ENCODE measurements around the gene NOL4. TPM values are rescaled to one million over a fixed set of nuclear protein-coding genes. Genes with fewer than 3 reads are reported as not detected.

Gene NOL4
- total RNA-seq, 1 donor from 2014 or later: not detected

DNA sequence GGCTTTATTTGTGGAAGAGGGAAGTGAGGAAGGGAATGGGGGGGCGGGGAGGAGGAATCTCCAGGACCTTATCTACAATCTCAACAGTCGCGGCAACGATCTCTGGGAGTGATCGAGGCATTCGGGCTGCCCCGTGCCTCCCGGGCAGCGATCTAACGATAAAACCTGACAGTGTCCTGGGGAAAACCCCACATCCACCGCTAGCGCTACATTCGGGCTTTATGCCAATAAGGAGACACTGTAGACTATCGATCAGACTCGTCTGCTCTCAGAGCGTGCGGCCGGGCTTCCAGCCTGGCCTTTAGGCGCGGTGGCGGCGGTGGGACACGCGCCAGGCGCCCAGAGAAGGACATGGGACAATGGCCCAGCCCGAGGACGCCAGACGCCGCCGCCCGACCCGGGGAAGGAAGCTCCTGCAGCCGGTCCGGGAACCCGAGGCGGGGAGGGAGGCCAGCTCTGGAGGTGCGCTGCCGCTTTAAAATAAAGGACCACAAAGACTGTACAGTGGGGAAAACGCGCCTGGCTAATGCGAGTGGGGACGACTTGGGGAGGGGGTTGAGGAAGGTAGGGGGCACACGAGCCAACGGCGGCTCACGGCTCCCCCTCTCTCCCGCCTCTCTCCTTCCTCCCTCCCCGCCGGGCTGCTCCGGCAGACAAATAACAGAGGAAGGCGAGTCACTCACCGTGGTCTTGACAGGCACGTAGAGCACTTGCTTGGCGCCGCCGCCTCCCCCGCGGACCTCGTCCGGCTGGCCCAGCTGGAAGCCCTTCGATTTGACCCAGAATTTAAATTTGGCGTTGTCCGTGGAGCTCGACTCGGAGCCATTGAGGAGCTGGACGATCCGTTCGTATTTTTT, 2.2 kb downstream of the NOL4 start:
- Mint-ChIP-seq H3K27me3 (ENCODE audit: low read depth) (peaks cover 33% of the 10 kb centered on the region), H3K4me1 (ENCODE audit: low read depth) (no peaks in the 10 kb centered on the region), H3K27ac (no peak overlapping the region), H3K4me3 (ENCODE audit: low read depth) (no peak overlapping the region), H3K9me3 (no peaks in the 10 kb centered on the region), H3K36me3 (ENCODE audit: low read depth) (no peaks in the 10 kb centered on the region)
- DNase-seq (ENCODE audit: low spot score): no peak
- intact Hi-C loops (cut with micrococcal nuclease): no loop called here

DNA sequence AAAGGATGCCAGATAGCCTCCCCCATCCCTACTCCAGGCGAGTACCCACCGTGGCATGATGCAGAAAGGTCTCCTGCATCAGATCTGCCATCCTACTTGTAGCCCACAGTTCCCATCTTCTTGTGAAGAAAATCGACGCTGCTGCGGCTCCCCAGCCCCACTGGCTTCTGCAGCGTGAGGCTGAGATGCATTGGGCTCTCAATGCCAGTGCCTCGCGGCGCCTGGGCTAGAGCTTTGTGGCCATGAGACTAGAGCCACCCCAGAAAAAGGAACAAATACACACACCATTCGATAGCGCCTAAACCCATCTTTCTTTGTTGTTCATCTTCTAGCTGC, 2.8 kb downstream of the NOL4 start:
- Mint-ChIP-seq H3K4me3 (ENCODE audit: low read depth) (no peak overlapping the region), H3K27ac (no peak overlapping the region), H3K36me3 (ENCODE audit: low read depth) (no peaks in the 10 kb centered on the region), H3K4me1 (ENCODE audit: low read depth) (no peaks in the 10 kb centered on the region), H3K9me3 (no peaks in the 10 kb centered on the region), H3K27me3 (ENCODE audit: low read depth) (peaks cover 33% of the 10 kb centered on the region)
- intact Hi-C loops (cut with micrococcal nuclease): no loop called here
- no peak for DNase-seq (ENCODE audit: low spot score)

DNA sequence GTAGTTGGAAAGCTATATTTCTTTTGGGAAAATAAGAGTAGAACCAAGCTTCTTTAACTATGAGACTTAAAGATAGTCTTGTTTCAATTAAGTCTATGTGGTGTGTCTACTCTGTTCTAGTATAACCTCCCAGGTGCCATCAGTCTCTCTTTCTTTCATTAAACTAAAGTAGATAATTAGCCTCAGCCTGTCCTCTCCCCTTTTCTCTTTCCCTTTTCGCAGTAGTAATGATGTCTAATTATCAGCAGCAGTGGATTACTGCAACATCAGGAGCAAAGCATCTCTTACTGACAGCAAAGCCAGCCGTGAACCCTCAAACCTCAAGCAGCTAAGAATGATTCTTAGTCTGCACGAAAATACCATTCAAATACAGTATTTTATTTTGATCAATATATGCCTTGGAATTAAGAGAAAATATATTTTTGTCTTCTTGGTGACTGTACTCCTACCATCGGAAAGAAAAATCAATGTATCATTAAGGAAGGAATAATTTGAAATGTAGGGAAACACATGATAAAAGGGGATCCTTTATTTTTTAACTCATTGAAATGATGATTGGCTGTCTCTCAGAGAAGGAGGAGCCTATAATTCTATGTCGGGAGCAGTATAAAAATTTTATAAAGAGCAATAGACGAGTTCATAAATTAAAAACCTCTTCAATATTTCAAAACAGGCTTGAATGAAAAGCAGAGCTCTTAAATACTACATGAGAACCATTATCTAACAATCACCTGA, 4.5 kb downstream of the NOL4 start:
- no peaks in the 10 kb centered on the region for H3K4me1 Mint-ChIP-seq (ENCODE audit: low read depth)
- H3K36me3 Mint-ChIP-seq (ENCODE audit: low read depth): no peaks in the 10 kb centered on the region
- intact Hi-C loops (cut with micrococcal nuclease): no loop called here
- no peak for DNase-seq (ENCODE audit: low spot score)
- no peak overlapping the region for H3K4me3 Mint-ChIP-seq (ENCODE audit: low read depth)
- no peaks in the 10 kb centered on the region for H3K9me3 Mint-ChIP-seq
- peaks cover 26% of the 10 kb centered on the region for H3K27me3 Mint-ChIP-seq (ENCODE audit: low read depth)
- no peak overlapping the region for H3K27ac Mint-ChIP-seq

DNA sequence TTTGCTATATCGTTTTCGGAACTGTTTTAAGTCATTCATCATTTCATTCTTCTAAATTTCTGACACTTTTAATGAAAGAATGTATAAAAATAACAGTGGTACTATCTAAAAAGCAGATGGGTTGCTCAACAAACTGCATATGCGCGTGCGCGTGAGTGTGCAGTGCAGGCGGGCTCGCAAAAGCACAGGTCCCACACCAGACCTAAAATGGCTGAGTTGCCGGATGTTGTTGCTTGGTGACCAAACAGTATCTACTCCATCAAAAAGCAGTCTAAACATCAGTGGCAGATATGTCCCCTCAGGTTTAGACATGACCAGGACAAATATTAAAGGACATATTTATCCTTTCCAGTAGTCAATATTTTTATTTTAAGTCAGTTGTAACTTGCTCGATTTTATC, 5.1 kb downstream of the NOL4 start:
- H3K4me3 Mint-ChIP-seq (ENCODE audit: low read depth): no peak overlapping the region
- DNase-seq (ENCODE audit: low spot score): no peak
- intact Hi-C loops (cut with micrococcal nuclease): no loop called here
- no peaks in the 10 kb centered on the region for H3K4me1 Mint-ChIP-seq (ENCODE audit: low read depth)
- H3K36me3 Mint-ChIP-seq (ENCODE audit: low read depth): no peaks in the 10 kb centered on the region
- peaks cover 2% of the 10 kb centered on the region for H3K9me3 Mint-ChIP-seq
- peaks cover 22% of the 10 kb centered on the region for H3K27me3 Mint-ChIP-seq (ENCODE audit: low read depth)
- no peak overlapping the region for H3K27ac Mint-ChIP-seq

DNA sequence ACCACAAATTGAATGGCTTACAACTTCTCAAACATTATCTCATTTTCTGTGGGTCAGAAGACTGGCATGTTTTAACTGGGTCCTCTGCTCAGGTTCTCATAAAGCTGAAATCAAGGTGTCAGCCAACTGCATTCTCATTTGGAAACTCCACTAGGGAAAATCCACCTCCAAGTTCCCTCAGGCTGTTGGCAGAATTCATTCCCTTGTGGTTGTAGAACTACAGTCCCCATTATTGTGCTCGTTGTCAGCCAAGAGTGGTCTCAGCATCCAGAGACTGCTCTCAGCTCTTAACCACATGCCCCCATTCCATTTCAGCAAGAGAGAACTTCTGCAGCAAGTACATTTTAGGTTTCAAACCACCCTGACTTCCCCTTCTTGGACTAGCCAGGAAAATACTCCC, 12.2 kb downstream of the NOL4 start:
- Mint-ChIP-seq H3K9me3 (peaks cover 3% of the 10 kb centered on the region), H3K36me3 (ENCODE audit: low read depth) (no peaks in the 10 kb centered on the region), H3K4me1 (ENCODE audit: low read depth) (no peaks in the 10 kb centered on the region), H3K27ac (no peak overlapping the region), H3K4me3 (ENCODE audit: low read depth) (no peak overlapping the region), H3K27me3 (ENCODE audit: low read depth) (no peaks in the 10 kb centered on the region)
- no peak for DNase-seq (ENCODE audit: low spot score)
- intact Hi-C loops (cut with micrococcal nuclease): no loop called here

DNA sequence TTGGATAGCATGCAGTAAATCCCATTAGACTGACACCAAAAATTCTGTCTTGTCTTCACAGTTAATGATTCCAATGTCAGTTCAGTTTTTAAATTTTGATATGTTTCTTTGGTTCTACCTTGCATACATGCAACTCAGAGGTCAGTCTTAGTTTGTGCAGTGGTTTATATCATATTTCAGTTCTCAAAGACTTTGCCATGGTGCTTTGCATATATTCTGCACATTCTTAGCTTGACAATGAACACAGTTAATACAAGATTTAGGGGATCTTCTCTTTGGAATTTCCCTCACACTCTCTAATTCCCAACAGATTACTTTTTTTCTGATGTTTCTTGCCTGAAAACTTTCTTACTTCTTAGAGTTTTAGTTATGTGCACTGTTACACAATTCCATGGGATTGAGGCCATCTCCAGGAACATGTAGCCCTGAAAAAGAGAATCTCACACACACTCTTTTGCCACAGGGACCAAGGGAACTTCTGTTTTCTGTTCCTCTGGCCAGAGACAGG, 17.3 kb downstream of the NOL4 start:
- Mint-ChIP-seq H3K4me3 (ENCODE audit: low read depth) (no peak overlapping the region), H3K36me3 (ENCODE audit: low read depth) (no peaks in the 10 kb centered on the region), H3K27ac (no peak overlapping the region), H3K4me1 (ENCODE audit: low read depth) (no peaks in the 10 kb centered on the region), H3K27me3 (ENCODE audit: low read depth) (no peaks in the 10 kb centered on the region), H3K9me3 (no peaks in the 10 kb centered on the region)
- DNase-seq (ENCODE audit: low spot score): no peak
- intact Hi-C loops (cut with micrococcal nuclease): no loop called here

DNA sequence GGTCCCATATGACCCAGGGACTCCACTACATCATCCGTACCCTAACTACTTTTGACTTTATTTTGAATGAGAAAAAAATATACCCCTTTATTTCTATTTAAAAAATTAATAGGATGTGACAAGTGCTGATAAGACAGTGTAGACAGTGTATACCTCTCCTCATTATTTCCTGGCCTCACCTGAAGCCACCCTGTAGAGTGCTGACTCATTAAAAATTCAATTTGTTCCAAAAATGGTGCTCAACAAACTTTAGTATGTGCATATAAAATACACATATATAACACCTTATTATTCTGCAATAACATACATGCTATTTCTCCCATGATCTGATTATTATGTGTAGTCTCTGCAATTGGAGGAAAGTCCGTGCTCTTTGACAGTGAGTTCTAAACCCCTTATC, 20.8 kb downstream of the NOL4 start:
- DNase-seq (ENCODE audit: low spot score): no peak
- H3K27me3 Mint-ChIP-seq (ENCODE audit: low read depth): no peaks in the 10 kb centered on the region
- no peak overlapping the region for H3K27ac Mint-ChIP-seq
- H3K4me1 Mint-ChIP-seq (ENCODE audit: low read depth): no peaks in the 10 kb centered on the region
- H3K36me3 Mint-ChIP-seq (ENCODE audit: low read depth): no peaks in the 10 kb centered on the region
- no peak overlapping the region for H3K4me3 Mint-ChIP-seq (ENCODE audit: low read depth)
- intact Hi-C loops (cut with micrococcal nuclease): no loop called here
- no peaks in the 10 kb centered on the region for H3K9me3 Mint-ChIP-seq

DNA sequence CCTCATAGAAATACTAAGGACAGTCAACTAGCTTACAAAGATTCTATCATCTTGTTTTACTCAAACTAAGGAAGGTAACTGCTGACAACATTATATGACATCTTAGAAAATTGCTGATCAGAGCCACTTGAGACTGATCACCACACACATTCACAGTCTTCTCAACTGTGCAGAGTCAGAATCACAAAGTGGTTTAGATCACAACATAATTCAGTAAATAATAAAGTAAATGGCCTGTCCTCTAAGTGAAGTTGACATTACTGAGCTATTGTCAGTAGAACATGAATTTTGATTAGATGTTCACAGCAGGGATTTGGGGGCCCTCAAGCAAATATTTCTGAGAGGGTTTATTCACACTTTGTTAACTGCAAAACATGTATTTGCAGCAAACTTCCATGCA, 28.5 kb downstream of the NOL4 start:
- peaks cover 5% of the 10 kb centered on the region for H3K9me3 Mint-ChIP-seq
- H3K4me3 Mint-ChIP-seq (ENCODE audit: low read depth): no peak overlapping the region
- intact Hi-C loops (cut with micrococcal nuclease): no loop called here
- no peak overlapping the region for H3K27ac Mint-ChIP-seq
- DNase-seq (ENCODE audit: low spot score): no peak
- no peaks in the 10 kb centered on the region for H3K27me3 Mint-ChIP-seq (ENCODE audit: low read depth)
- no peaks in the 10 kb centered on the region for H3K4me1 Mint-ChIP-seq (ENCODE audit: low read depth)
- H3K36me3 Mint-ChIP-seq (ENCODE audit: low read depth): no peaks in the 10 kb centered on the region

DNA sequence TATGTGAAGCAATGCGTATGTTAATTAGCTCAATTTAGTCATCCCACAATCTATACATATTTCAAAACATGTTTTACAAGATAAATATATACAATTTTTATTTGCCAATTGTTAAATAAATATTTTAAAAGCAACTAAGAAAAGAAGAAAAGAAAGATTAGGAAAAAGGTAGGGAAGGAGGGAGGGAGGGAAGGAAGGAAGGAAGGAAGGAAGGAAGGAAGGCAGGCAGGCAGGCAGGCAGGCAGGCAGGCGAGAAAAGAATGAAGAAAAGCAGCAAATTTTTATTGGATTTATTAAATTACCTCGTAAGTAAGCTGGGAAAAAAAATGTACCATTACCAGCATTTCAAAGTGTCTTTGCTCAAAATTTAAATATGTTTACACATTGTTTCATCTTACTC, 30.5 kb downstream of the NOL4 start:
- no peak for DNase-seq (ENCODE audit: low spot score)
- H3K4me3 Mint-ChIP-seq (ENCODE audit: low read depth): no peak overlapping the region

DNA sequence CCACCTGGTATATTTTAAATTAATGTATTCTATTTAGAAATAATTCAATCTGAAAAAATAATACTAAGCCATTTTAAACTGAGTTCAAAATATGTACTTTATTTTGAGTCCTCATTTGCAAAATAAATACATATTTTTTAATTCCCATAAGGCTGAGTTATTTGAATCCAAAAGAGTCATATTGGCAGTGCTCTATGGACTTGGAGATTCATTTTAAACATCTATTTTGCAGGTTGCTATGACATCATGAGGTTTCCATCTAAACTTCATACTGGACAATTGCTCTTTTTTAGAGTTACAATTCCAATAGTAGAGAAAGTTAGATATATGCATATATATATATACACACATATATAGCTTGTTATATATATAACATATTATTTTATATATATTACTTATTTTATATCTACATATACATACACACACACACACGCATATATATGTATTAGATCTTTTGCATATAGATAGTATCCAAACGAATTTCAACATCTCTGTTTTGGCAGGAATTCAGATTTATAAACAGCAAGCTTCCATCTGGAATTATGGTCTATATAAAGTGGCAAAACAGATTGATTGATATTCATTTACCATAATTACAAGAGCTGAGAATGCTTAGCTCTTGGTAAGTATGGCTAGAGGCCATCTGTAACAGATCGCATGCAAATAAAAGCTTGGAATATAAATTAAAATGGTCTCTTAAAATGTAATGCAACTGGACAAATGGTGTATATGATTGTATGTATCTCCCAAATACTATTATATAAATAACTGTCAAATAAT, 34.9 kb downstream of the NOL4 start:
- H3K36me3 Mint-ChIP-seq (ENCODE audit: low read depth): no peaks in the 10 kb centered on the region
- H3K27me3 Mint-ChIP-seq (ENCODE audit: low read depth): no peaks in the 10 kb centered on the region
- DNase-seq (ENCODE audit: low spot score): no peak
- H3K4me3 Mint-ChIP-seq (ENCODE audit: low read depth): no peak overlapping the region
- no peak overlapping the region for H3K27ac Mint-ChIP-seq
- H3K9me3 Mint-ChIP-seq: peaks cover 12% of the 10 kb centered on the region
- intact Hi-C loops (cut with micrococcal nuclease): no loop called here
- H3K4me1 Mint-ChIP-seq (ENCODE audit: low read depth): no peaks in the 10 kb centered on the region

More for the DNA sequence above, 30.5 kb downstream of the NOL4 start:
- Mint-ChIP-seq H3K27me3 (ENCODE audit: low read depth) (no peaks in the 10 kb centered on the region), H3K36me3 (ENCODE audit: low read depth) (no peaks in the 10 kb centered on the region), H3K27ac (no peak overlapping the region), H3K4me1 (ENCODE audit: low read depth) (no peaks in the 10 kb centered on the region), H3K9me3 (peaks cover 5% of the 10 kb centered on the region)
- intact Hi-C loops (cut with micrococcal nuclease): no loop called here
